A549 (cell line): ENCODE measurements around the gene ZNF385B. TPM values are rescaled to one million over a fixed set of nuclear protein-coding genes. Genes with fewer than 3 reads are reported as not detected.

ENCODE experiments used
- ATAC-seq, 2 experiments: fragments of 200-7000 bp in 1 of 2; fragments of >200 bp in 1 of 2; cut with Nextera tagmentation in 1 of 2; cut with Tn5 transposase in 1 of 2; 3 replicates each; pipeline versions ENCODE4 v1.8.0 to v1.9.1; 2018 to 2020; ENCODE audit warnings: mild to moderate bottlenecking in 1 of 2, moderate library complexity in 1 of 2
- CTCF ChIA-PET: fragments of 300-600 bp; sonication (Branson Sonifier 250); formaldehyde crosslinking; extraction: SDS; loops from one replicate; lab custom pipeline; 2021; ENCODE audit warnings: antibody characterized with exemption, inconsistent platforms; lab: Yijun Ruan, JAX
- POLR2A ChIA-PET: fragments of 350-600 bp; formaldehyde crosslinking; extraction: SDS; loops from one replicate; lab custom pipeline; 2021; ENCODE audit warnings: antibody characterized with exemption, inconsistent platforms; lab: Yijun Ruan, JAX
- DNase-seq, 2 experiments: peaks; one replicate each; pipeline versions ENCODE4 v3.0.0 to v3.0.0-alpha.2; 2011 to 2016; ENCODE audit warnings: low read depth in 1 of 2, low spot score in 1 of 2
- FAIRE-seq: peaks from 2 replicates; lab custom pipeline; 2011; peaks lifted over from hg19 to GRCh38; lab: Jason Lieb, UNC
- H3K27ac ChIP-seq, 2 experiments: fragments of >200 bp; sonication (Bioruptor Twin); formaldehyde crosslinking; 3 replicates each; pipeline ENCODE4 v1.5.1; 2016 to 2017
- H3K4me1 ChIP-seq: fragments of >200 bp; sonication (Bioruptor Twin); formaldehyde crosslinking; 3 replicates; pipeline ENCODE4 v1.6.1; 2016
- H3K4me2 ChIP-seq: fragments of >200 bp; sonication (Bioruptor Twin); formaldehyde crosslinking; 3 replicates; pipeline ENCODE4 v1.6.1; 2016
- H3K4me3 ChIP-seq: fragments of >200 bp; sonication (Bioruptor Twin); formaldehyde crosslinking; 3 replicates; pipeline ENCODE4 v1.5.1; 2016
- H3K9me3 ChIP-seq: fragments of >200 bp; sonication (Bioruptor Twin); formaldehyde crosslinking; 3 replicates; pipeline ENCODE4 v1.6.1; 2016
- CBX2 ChIP-seq: fragments of 200-600 bp; sonication (generic); IDR thresholded peaks from 2 replicates; pipeline ENCODE4 v1.6.1; 2016; ENCODE audit warnings: low read depth, mild to moderate bottlenecking, borderline replicate concordance
- CHD4 ChIP-seq: fragments of 200-600 bp; sonication (generic); IDR thresholded peaks from 2 replicates; pipeline ENCODE4 v1.6.1; 2016; ENCODE audit warnings: antibody characterized with exemption, mild to moderate bottlenecking, borderline replicate concordance
- FOSB ChIP-seq: fragments of 250-450 bp; sonication (Bioruptor Pico); IDR thresholded peaks from 2 replicates; pipeline ENCODE4 v1.5.0; 2020; ENCODE audit warnings: mild to moderate bottlenecking, moderate library complexity
- KDM1A ChIP-seq: fragments of 200-600 bp; sonication (generic); IDR thresholded peaks from 2 replicates; pipeline ENCODE4 v1.6.1; 2016; ENCODE audit warnings: low read depth, mild to moderate bottlenecking
- MYC ChIP-seq: IDR thresholded peaks from 2 replicates; pipeline ENCODE4 v1.6.1; 2012; ENCODE audit warnings: mild to moderate bottlenecking, inconsistent platforms, low read length, improper control_type of control experiment, borderline replicate concordance
- RAD21 ChIP-seq, 2 experiments: fragments of >200 bp in 1 of 2; sonication (Bioruptor Twin) in 1 of 2; formaldehyde crosslinking in 1 of 2; IDR thresholded peaks in 1 of 2; conservative IDR thresholded peaks in 1 of 2; 2 replicates in 1 of 2; 3 replicates in 1 of 2; pipeline ENCODE4 v1.6.1; 2012 to 2018; ENCODE audit warnings: inconsistent platforms in 1 of 2
- RNF2 ChIP-seq: fragments of 200-600 bp; sonication (generic); IDR thresholded peaks from 2 replicates; pipeline ENCODE4 v1.6.1; 2016; ENCODE audit warnings: low read depth, mild to moderate bottlenecking, antibody characterized with exemption, moderate library complexity, borderline replicate concordance
- TFCP2L1 ChIP-seq: fragments of 250-450 bp; sonication (Bioruptor Pico); IDR thresholded peaks from 2 replicates; pipeline ENCODE4 v1.5.0; 2021; ENCODE audit warnings: mild to moderate bottlenecking
- ZNF302 ChIP-seq: fragments of 250-450 bp; sonication (Bioruptor Pico); IDR thresholded peaks from 2 replicates; pipeline ENCODE4 v1.9.0; 2021; ENCODE audit warnings: inconsistent platforms, mild to moderate bottlenecking, moderate library complexity
- WGBS: methylation state at CpG from one replicate; pipeline ENCODE4 v1.1.6; 2017; ENCODE audit errors: missing lambda C conversion rate; 5-methylcytosine and 5-hydroxymethylcytosine counted together
- polyA plus RNA-seq, 4 experiments: library from polyadenylated mRNA; depleted of rRNA in 3 of 4; stranded (reverse); fragments of >200 nt; fragmentation: RNase III in 1 of 4; extraction: RNeasy Plus Mini Kit Qiagen cat#74134 plus additional on column Dnase treatment in 1 of 4; gene quantifications; 2 replicates in 3 of 4; 3 replicates in 1 of 4; pipeline ENCODE4 v1.2.3, GENCODE V29; 2011 to 2017
- TF ChIP-seq, protein P1 (sequence below): fragments of 250-450 bp; sonication (Bioruptor Pico); IDR thresholded peaks from 2 replicates; pipeline ENCODE4 v1.5.0; 2021; ENCODE audit warnings: mild to moderate bottlenecking, moderate library complexity, borderline replicate concordance
- TF ChIP-seq, protein P2 (sequence below): fragments of >200 bp; sonication (Bioruptor Twin); formaldehyde crosslinking; IDR thresholded peaks from 2 replicates; pipeline ENCODE4 v1.6.1; 2016
- TF ChIP-seq, protein P3 (sequence below): fragments of 200-600 bp; sonication (generic); IDR thresholded peaks from 2 replicates; pipeline ENCODE4 v1.6.1; 2016; ENCODE audit warnings: antibody characterized with exemption, mild to moderate bottlenecking, moderate library complexity
- TF ChIP-seq, protein P4 (sequence below): fragments of 250-450 bp; sonication (Bioruptor Pico); IDR thresholded peaks from 2 replicates; pipeline ENCODE4 v1.5.0; 2020; ENCODE audit warnings: low read depth, mild to moderate bottlenecking, moderate library complexity

The ZNF385B gene
- polyA plus RNA-seq, 2 of the 4 experiments (the other 2 are of a cell fraction) = not detected

DNA sequence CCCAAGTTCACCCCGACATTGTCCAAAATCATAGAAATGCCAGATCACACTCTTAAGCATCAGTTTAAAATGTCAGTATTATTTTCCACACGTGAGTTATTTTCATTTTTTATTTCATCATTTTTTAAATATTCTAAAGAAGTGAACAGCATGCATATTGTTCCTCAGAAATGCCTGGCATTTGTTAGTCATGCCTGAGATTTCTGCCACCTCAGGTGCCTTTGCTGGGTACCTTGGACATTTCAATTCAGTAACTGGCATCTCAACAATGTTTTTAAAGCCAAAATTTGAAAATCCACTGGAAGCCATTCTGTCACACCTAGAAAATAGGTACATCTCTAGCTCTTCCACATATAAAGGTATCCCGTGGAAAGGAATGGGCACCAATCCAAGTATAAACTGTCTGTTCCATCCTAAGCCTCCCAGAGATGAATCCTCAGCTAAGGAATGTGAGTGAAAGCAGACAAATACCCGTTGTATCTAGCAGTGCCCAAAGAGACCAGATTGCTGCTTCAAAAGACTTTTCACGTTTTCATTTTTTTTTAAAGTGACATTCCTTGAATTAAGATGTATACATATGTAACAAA is 159.8 kb downstream of the ZNF385B start (continued):
- TF ChIP-seq CBX2 = no peak
- no peak for TF ChIP-seq RNF2

DNA sequence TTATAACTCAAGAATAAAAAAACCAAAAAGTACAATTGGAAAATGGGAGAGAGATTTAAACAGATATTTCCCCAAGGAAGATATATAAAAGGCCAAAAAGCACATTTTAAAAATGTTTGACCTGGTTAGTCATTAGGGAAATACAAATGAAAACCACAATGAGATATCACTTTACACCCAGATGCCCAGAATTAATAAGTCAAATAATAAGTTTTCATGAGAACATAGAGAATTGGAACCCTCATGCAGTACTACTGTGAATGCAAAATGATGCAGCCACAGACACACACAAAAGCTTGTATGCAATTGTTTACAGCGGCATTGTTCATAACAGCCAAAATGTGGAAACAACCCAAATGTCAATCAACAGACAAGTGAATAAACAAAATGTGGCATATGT is 165.9 kb downstream of the ZNF385B start:
- H3K4me3 ChIP-seq = no peak overlapping the region
- ChIA-PET POLR2A (no interaction called here), CTCF (interaction anchor here (0.5 kb wide), 1 partner anchor 980 kb away, joined by 3 read pairs; no protein-coding TSS in a partner anchor)
- no peak for TF ChIP-seq FOSB (CRISPR knock-in tag)
- TF ChIP-seq RAD21 (conservative IDR thresholded peaks at IDR 0.05 in 1 of 2, IDR thresholded peaks at IDR 0.05 in 1 of 2) = no peak
- no peak for TF ChIP-seq MYC
- TF ChIP-seq, protein P1, sequence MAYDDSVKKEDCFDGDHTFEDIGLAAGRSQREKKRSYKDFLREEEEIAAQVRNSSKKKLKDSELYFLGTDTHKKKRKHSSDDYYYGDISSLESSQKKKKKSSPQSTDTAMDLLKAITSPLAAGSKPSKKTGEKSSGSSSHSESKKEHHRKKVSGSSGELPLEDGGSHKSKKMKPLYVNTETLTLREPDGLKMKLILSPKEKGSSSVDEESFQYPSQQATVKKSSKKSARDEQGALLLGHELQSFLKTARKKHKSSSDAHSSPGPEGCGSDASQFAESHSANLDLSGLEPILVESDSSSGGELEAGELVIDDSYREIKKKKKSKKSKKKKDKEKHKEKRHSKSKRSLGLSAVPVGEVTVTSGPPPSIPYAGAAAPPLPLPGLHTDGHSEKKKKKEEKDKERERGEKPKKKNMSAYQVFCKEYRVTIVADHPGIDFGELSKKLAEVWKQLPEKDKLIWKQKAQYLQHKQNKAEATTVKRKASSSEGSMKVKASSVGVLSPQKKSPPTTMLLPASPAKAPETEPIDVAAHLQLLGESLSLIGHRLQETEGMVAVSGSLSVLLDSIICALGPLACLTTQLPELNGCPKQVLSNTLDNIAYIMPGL (CRISPR knock-in tag) = no peak
- no peak for TF ChIP-seq TFCP2L1 (CRISPR knock-in tag)
- TF ChIP-seq ZNF302 (CRISPR knock-in tag) = no peak
- TF ChIP-seq, protein P2, sequence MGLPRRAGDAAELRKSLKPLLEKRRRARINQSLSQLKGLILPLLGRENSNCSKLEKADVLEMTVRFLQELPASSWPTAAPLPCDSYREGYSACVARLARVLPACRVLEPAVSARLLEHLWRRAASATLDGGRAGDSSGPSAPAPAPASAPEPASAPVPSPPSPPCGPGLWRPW = no peak
- TF ChIP-seq, protein P3, sequence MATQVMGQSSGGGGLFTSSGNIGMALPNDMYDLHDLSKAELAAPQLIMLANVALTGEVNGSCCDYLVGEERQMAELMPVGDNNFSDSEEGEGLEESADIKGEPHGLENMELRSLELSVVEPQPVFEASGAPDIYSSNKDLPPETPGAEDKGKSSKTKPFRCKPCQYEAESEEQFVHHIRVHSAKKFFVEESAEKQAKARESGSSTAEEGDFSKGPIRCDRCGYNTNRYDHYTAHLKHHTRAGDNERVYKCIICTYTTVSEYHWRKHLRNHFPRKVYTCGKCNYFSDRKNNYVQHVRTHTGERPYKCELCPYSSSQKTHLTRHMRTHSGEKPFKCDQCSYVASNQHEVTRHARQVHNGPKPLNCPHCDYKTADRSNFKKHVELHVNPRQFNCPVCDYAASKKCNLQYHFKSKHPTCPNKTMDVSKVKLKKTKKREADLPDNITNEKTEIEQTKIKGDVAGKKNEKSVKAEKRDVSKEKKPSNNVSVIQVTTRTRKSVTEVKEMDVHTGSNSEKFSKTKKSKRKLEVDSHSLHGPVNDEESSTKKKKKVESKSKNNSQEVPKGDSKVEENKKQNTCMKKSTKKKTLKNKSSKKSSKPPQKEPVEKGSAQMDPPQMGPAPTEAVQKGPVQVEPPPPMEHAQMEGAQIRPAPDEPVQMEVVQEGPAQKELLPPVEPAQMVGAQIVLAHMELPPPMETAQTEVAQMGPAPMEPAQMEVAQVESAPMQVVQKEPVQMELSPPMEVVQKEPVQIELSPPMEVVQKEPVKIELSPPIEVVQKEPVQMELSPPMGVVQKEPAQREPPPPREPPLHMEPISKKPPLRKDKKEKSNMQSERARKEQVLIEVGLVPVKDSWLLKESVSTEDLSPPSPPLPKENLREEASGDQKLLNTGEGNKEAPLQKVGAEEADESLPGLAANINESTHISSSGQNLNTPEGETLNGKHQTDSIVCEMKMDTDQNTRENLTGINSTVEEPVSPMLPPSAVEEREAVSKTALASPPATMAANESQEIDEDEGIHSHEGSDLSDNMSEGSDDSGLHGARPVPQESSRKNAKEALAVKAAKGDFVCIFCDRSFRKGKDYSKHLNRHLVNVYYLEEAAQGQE = no peak
- TF ChIP-seq CHD4 = no peak
- no peak overlapping the region for H3K27ac ChIP-seq
- WGBS = 96% methylated on average over 1 of the region's 1 CpG
- no peaks in the 10 kb centered on the region for H3K4me1 ChIP-seq
- FAIRE-seq (no peak), ATAC-seq (no peak), DNase-seq (no peak)
- no peaks in the 10 kb centered on the region for H3K9me3 ChIP-seq
- H3K4me2 ChIP-seq = no peak overlapping the region

DNA sequence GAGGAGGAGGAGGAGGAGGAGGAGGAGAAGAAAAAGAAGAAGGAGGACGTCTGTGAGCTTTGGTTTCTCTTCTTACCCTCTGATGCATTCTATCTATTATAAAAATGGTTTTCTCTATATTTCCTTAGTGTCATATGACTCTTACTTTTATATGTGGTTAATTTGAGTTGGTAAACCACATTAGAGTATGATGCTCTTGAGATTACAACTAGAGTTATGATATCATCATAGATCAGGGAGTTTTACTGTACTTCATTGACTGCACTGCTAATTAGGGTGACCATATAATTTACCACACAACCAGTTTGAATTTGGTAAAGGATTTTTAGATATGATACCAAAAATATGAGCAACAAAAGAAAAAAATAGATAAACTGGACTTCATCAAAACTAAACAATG is 166.4 kb downstream of the ZNF385B start:
- H3K4me2 ChIP-seq = no peak overlapping the region
- no peak for FAIRE-seq

More for the DNA sequence above, 166.4 kb downstream of the ZNF385B start:
- no peaks in the 10 kb centered on the region for H3K9me3 ChIP-seq
- no peak for TF ChIP-seq KDM1A
- TF ChIP-seq, protein P4, sequence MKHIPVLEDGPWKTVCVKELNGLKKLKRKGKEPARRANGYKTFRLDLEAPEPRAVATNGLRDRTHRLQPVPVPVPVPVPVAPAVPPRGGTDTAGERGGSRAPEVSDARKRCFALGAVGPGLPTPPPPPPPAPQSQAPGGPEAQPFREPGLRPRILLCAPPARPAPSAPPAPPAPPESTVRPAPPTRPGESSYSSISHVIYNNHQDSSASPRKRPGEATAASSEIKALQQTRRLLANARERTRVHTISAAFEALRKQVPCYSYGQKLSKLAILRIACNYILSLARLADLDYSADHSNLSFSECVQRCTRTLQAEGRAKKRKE = no peak
- no peaks in the 10 kb centered on the region for H3K4me1 ChIP-seq
- no peak for ATAC-seq
- ChIA-PET POLR2A (no interaction called here), CTCF (interaction anchor here (0.5 kb wide), 1 partner anchor 979 kb away, joined by 3 read pairs; no protein-coding TSS in a partner anchor)
- H3K4me3 ChIP-seq = no peak overlapping the region
- 4% methylated on average over 1 of the region's 1 CpG for WGBS
- DNase-seq = no peak
- no peak overlapping the region for H3K27ac ChIP-seq
